GM18907 (cell line): Measurements from ENCODE around the gene TMTC2.
A peak's percentile ranks its signal among the peaks of the same experiment; 100 is the strongest.
"Not testable (repeated sequence)": the region's sequence is repeated elsewhere in the genome, so short reads cannot be mapped to it uniquely, and the experiment has no call there.

Source experiments
- ATAC-seq: cut with Tn5 transposase; IDR thresholded peaks from one replicate; pipeline ENCODE4 v1.9.1; 2021; ENCODE audit warnings: mild to moderate bottlenecking, moderate library complexity; ENCODE audit not compliant: unreplicated experiment

TMTC2 gene

DNA sequence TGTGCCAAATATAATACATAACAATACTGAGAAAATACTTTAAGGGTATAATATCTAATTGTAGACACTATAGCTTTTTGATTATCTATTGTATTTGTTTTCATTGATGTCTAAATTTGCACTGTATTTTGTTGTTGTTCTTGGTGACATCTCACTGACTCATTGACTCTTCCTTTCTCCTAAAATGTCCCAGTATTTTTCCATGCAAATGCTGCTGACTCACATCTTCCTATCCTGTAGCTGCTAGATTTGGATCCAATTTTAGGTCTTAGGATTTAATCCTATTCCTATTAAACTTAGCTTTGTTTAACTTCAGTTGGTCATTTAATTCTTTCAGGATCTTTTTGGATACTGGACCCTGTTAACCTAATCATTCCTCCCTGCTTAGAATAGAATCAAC is 148.5 kb downstream of the TMTC2 start:
- no peak for ATAC-seq

DNA sequence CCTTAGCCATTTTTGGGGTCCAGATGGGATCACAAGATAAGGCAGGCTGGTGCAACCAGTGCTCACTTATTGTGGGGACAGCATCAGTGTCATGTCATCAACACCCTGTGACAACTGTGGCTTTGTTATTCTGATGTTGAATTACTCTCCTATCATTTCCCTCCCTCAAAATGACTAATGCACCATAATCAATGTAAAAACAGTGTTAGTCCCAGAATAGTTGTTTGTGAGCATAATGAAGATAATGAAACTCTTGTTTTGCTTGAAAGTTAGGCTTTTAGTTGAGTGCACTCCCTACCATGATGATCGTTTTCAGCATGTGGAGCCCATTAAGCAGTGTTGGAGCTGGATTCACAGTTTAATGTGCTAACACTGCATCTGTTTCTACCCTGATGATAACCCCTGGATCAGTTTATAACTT is 151.4 kb downstream of the TMTC2 start:
- no peak for ATAC-seq

DNA sequence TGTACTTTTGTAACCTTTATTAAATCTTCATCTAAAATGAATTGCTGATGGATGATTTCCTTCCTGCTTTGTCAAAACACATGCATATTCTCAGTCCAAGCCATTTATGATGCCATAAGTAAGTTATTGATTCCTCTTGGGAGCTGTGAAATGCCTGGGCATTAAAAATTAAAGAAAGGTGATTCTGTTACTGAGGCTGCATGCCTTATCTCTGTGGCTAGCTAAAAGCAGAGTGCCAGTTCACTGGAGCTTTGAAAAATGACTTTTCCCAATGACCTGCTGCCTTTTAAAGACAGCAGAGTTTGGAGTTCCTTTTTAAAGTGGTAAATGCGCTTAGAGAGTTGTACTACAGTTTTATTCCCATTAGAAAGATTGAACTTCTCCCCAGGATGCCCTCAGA is 152.1 kb downstream of the TMTC2 start:
- no peak for ATAC-seq

DNA sequence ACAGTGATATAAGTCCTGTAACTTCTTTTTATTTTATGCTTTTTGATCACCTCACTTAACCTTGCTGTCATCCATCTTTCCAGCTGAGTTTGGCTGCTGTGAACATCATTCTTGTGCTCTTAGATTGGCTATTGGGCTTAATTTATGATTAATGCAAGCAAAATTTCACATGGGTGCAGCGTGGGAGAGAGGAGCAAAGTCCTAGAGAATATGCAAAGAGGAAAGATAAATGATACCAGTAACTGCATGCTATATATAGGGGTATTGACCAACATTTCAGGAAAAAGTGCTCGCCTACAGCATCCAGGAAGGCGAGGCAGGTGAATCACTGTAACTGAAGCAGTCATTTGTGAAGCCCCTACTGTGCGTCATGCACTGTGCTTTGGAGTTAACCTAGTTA is 153.1 kb downstream of the TMTC2 start:
- ATAC-seq: no peak

DNA sequence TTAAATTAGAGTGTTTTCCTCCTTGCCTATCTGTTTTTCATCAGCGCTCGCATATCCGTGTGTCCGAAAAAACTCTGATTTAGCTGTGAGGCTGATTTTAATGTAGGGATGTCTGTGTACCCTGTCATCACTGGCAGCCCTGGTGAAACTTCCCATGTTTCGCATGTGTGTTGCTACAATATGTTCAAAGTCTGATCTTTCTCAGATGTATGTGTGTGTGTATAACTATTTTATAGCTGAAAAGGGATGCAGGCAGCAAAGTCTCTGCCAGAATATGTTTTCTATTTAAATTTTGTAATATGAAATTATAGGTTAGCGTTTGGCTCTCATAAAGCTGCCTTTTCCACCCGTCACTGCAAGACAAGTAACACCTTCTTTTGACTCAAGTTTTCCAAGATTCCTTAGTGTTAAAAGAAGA is 154.8 kb downstream of the TMTC2 start:
- no peak for ATAC-seq

DNA sequence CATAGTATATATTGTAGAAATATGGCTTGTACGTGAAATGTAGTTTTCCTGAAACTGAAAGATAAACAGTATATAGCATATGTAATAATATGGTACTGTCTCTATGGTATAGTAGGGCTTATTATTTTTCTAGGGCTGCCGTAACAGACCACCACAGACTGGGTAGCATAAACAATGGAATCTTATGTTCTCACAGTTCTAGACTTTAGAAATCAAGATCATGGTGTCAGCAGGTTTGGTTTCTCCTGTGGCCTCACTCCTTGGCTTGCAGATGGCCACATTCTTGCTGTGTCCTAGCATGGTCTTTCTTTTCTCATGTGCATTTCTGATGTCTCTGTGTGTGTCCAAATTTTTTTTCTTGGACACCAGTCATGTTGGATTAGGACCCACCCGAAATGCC is 155.8 kb downstream of the TMTC2 start:
- no peak for ATAC-seq

DNA sequence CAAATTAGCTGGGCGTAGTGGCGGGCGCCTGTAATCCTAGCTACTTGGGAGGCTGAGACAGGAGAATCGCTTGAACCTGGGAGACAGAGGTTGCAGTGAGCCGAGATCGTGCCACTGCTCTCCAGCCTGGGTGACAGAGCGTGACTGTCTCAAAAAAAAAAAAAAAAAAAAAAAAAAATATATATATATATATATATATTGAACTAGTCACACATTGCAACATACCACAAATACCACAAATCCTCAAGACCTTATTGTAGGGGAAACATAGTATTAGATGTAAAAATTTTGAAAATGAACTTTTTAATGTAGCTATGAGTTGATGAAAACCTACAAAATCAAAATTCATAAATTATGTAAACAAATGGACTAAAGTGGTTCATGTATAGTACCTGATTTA is 158.4 kb downstream of the TMTC2 start:
- ATAC-seq: not testable (repeated sequence)

DNA sequence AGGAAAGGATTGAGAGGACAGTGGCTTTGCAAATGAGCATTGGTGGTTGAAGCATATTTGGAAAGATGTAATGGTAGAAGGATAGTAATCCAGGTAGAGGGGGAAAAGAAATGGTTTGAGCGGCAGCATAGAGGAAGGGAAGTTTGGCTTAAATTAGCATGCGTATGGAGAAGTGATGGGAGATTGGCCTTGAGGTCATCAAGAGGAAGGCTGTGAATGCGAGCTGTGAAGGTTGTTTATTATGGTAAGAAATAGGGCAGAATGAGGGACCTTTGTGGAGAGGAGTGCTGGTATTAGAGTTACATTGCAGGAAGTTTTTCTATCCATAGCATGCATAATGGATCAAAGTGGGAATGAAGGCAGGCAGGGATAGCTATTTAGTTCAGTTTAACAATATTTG is 162.1 kb downstream of the TMTC2 start:
- ATAC-seq: no peak

DNA sequence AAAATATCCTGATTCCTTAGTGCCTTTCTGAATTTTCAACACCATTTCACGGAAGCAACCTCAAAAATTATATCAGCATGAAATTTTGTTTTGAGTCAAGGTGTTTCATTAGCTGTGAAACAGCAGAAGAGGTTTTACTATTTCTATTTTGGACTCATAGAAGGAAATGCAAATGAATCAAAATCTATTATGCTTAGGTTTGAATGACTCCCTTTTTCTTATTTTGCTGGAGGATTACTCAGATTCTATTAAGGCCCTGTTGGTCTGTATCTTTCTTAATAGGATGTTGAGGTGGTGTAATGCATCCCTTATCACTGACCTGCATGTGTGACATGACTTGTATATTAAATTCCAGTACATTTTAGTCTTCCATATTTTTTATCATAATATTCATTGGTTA is 165.8 kb downstream of the TMTC2 start:
- ATAC-seq: no peak

DNA sequence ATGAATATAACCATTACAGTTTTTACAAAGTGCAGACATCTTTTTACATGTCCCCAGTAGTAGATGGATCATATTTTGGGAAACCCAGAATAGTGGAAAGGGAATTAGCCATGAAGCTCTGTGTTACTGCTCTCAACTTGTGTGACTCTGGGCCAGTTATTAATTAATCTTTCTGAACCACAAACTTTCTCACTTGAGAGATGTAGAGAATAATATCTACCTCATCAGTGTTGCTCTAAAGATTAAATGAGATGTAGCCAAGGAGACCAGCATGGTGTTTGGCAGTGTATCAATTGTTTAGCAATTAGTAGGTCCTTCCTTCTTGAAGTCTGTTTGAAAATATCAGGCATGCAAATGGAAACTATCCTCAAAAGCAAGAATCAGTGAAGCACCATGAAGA is 169.2 kb downstream of the TMTC2 start:
- ATAC-seq: peak; percentile 94

DNA sequence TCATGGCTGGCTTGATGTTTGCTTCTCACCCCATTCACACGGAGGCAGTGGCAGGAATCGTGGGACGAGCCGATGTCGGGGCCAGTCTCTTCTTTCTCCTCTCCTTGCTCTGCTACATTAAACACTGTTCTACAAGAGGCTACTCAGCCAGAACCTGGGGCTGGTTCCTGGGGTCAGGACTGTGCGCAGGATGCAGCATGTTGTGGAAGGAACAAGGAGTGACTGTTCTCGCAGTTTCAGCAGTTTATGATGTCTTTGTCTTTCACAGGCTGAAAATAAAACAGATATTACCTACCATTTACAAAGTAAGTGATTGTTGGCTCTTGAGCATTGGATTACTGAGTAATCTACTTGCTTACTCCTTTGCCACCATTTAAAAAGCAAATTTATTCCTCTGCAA is 170.6 kb downstream of the TMTC2 start:
- no peak for ATAC-seq

DNA sequence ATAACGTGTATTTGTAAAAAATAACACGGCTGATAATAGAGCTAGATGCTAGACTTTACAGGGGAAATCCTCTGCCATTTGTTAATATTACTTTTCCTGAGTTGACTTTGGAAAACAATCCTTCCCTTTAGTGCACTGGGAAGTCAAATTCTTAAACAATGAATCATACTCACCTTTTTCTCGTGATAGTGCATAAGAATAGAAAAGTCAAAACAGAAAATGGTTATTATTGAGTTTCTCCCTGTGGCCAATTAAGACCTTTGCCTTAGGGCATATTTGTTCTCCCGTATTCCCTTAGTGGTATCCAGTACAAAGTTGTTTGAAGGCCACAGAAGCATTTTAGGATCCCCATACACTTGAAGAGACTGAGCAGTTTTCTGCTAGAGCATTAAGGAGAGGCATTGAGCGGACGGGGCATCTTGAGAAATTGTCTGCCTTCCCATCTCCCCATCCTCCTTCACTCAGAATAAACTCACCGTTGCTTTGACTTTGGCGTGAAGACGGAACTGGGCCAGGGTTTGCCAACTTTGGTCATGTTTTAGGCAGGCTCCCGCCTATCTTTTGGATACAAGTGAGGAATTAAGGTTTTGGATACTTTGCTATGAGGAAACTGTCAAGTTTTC is 171.3 kb downstream of the TMTC2 start:
- no peak for ATAC-seq

DNA sequence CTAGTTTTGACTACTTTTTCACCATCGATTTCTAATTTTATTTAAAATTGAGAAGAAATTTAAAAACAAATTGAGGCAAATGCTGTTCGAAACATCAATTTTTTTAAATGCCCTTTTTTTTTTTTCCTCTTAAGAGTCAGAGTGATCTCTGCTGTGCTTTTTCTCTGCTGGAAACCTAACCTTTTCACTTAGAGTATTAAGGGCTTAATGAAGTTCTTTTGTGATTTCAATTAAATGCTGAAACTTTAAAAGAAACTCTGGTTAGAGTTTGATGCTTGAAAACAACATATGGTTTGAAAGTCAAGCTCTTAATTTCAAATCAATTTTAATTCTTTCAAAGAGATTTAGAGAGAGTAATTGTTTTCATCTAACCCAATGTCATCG is 171.8 kb downstream of the TMTC2 start:
- no peak for ATAC-seq

DNA sequence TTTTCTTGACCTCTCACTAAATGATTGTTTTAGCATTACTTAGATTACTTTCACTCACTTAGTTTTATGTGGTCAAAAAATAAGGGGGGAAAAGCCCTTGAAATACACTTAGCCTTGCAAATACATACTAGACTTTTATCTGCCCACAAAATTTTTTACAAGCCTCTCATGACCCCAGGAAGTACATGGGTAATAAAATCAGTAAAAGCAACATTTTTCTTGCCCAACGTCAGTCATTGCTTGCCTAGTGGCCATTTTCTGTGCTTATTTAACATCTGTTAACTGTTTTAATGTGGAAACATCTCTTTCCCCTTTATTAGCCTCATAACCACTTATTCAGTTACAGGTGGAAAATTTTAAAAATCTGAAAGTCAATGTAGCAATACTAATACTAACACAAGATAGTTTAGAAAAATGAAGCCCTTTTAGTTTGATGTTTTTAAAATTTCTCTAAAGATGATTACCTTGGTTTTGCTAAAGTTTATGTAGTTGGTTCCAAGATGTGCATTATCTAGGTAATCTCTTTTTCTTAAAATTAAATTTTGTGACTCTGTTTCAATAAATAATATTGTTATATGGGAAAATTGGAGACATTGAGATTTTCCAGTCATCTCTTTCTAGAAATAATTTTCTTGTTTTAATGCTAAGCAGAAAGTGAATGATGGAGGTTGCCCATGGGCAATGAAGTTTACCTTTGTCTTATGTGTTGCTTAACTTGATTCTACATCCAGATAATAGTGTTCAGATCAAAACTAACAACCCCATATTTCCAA is 175.5 kb downstream of the TMTC2 start:
- no peak for ATAC-seq

DNA sequence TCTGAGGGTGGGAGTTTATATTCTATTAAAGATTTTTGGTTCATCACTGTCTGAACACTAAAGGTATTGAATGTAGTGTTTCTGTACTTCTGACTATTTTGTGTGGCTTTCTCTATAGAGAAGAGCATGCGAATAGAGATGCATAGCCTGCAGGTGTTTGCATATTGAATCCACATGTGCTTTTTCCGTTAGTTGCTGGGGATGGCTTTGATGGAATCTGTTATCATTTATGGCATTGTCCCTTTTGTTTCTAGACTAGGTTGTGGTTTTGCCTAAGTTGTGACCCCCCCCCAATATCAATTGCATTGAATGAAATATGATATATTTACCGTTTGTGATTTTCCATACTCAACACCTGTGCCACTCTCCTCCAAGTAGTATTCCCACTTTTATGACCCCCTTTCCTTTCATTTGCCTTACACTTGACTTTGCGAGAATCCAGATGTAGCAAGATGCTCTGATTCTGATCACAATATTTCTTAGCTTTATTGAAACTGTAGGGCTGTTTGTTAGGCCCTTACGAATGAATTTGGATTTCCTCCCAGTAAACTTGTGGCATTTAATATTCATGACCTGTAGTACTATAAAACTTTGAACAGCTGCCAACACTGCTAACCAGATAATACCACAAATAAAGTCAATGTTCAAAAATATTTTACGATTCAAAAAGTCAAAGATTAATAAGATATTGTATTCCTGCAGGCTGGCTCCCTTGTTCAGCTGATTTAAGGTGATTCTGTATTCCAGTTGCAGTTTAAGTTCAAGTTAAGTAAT is 176.4 kb downstream of the TMTC2 start:
- ATAC-seq: no peak

DNA sequence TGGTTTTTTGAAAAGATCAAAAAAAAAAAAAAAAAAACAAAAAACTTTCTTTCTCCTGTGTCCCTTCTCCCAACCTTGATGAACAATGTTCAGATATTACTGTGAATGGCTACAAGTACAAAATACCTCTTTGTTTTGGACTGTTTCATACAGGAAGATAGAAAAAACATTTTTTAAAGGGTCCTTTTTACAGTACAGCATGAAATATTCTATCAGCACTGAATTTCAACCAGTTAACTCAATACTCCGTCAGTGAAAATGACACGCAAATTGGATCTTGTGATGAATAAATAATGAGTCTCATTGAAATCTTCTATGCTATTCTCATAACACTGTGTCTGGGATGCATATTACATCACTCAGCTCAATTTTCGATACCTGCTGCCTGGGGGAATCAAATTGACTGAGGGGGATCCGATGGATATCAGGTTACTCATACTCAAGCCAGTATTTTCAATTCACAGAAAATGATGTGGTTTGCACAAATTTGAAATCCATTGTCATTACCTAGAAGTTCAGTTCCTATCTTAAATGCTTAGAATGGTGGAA is 179.6 kb downstream of the TMTC2 start:
- no peak for ATAC-seq

DNA sequence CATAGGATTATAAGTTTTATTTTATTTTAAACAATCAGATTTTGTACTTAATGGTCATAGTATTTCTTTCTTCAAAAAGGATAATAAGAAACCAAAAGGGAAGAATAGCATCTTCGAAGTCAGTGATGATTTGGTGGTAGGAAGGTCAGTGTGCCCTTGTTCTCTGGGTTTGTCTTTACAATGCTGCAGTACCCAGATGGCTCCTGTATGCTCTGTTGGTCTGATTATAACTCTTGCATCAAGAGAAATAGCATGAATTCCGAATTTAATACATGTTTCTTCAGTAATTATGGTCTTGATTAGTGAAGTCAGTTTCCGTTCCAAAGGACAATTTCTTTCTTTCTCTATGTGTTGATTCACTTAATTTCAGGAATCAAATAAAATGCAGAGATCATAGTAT is 180.2 kb downstream of the TMTC2 start:
- ATAC-seq: no peak

DNA sequence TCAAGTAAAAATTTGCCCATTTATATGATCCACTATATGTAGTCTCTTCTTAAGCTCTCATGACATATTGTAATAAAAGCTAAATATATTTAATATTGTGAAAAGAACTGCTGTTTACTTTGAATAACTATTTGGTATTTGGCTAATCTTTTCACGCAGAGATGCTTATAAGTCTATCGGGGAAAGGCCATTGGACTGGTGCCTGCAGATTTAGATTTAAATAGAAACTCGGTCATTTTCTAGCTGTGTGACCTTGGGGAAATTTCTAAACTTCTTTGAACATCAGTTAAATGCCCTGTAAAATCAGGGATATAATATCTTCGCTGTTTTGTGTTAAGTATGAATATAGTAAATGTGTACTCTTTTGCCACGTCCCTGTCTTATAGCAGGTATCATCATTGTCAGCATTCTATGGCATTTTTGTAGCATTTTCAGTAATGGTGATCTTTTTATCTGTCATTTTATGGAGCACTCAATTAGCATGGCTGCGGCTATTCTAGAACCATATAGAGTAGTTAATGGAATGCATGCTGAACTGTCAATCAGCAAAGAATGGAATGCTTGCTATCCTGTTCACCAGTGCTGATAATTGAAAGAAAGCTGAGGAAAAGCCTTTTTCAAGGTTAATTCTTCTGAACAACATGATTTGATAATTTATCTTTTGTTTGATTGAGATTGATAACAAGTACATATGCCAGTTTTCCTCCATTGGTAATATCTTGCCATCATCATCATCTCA is 181.2 kb downstream of the TMTC2 start:
- no peak for ATAC-seq

DNA sequence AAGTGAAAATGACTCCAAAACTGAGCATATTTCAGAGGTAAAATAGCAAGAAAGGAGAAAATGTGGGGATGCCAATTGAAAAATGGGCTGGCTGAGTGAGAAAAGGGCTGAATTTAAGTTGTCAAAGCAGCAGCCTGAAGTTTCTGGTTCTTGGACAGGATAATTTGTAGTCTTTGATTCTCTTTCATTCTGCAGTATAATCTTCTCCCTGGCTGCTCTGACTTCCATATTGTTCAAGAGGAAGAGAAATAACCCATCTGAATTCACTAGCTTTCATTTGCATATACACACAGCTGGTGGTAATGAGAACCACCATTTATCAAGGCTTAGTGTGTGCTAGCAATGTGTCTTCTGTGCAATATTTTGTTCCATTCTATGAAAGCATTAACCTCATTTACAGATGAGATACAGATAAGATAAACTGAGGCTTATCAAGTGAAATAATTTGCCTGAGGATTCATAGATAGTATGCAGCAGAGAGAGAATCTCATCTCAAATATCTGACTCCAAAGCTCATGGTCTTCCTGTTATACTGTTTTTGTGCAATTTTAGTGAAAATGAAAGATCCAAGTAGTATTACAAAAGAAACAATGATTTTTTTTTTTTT is 184.2 kb downstream of the TMTC2 start:
- ATAC-seq: peak; percentile 73

DNA sequence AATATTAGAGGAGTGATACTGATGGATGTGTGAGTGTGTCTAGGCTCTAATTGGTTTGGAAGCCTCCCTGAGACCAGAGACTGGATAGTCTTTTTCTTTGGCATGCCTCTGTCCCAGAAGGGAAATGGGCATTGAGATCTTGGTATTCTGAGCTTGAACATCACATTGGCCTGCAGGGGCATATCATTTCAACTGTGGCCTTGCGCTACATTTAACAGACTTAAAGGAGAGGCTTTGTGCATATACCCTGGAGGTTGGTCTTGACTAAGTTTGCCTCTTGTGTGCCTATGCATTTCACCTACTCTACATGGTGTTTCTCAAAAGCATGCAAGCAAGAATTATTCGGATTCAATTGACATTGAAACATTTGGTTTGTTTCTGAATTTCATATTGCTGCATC is 185.4 kb downstream of the TMTC2 start:
- ATAC-seq: no peak

DNA sequence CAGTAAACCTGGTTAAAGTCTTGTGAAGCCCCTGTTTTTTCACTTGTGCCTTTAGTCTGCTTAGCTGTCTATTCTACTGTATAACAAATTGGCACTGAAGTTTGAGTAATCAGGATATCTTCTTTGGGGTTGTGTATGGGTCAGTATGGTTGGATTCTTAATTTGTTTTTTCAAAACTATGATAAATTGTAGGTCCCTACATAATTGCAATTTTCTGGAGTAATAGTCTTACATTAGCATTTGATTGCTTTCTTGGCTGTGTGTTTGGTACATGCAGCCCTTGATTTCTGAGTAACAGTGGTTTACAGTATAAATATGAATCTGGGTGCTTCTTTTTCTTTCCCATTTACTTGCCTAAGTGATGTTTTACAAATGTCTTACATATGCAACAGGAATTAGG is 186.6 kb downstream of the TMTC2 start:
- ATAC-seq: no peak
